GM12872 (cell line): Measurements from ENCODE around the gene PPP2R2C.

ENCODE experiments used
- CTCF ChIP-seq: IDR thresholded peaks from 3 replicates; pipeline ENCODE4 v1.5.1; 2011; ENCODE audit warnings: low read depth, mild to moderate bottlenecking, low read length, moderate library complexity; ENCODE audit not compliant: insufficient read depth

Gene PPP2R2C

GRCh38 chr4:6465955-6466354, 6.5 kb downstream of the PPP2R2C start:
- TF ChIP-seq CTCF, result no peak

GRCh38 chr4:6464842-6465588, 7.4 kb downstream of the PPP2R2C start:
- TF ChIP-seq CTCF, result no peak

- no peak for TF ChIP-seq CTCF
Measured at GRCh38 chr4:6463311-6464289, 8.8 kb downstream of the PPP2R2C start.

GRCh38 chr4:6461301-6462165, 10.9 kb downstream of the PPP2R2C start:
- no peak for TF ChIP-seq CTCF

GRCh38 chr4:6460876-6461275, 11.5 kb downstream of the PPP2R2C start:
- TF ChIP-seq CTCF, result no peak

GRCh38 chr4:6458528-6458927, 13.9 kb downstream of the PPP2R2C start:
- no peak for TF ChIP-seq CTCF
